HUES64 (cell line): Measurements from ENCODE around the gene RBM33.
"Not testable (repeated sequence)": the region's sequence is repeated elsewhere in the genome, so short reads cannot be mapped to it uniquely, and the experiment has no call there.

ENCODE experiments used
- H3K27ac ChIP-seq: 2 replicates; pipeline ENCODE4 v1.7.0; 2013; ENCODE audit warnings: low read depth, low read length, inconsistent platforms
- H3K27me3 ChIP-seq: 2 replicates; pipeline ENCODE4 v1.6.1; 2013; ENCODE audit warnings: mild to moderate bottlenecking, low read length; ENCODE audit not compliant: insufficient read depth
- H3K36me3 ChIP-seq: 2 replicates; pipeline ENCODE4 v1.6.1; 2013; ENCODE audit warnings: mild to moderate bottlenecking, low read length; ENCODE audit not compliant: insufficient read depth
- H3K4me1 ChIP-seq: 2 replicates; pipeline ENCODE4 v1.6.1; 2013; ENCODE audit warnings: mild to moderate bottlenecking, low read length, moderate library complexity; ENCODE audit not compliant: insufficient read depth
- H3K4me3 ChIP-seq: 2 replicates; pipeline ENCODE4 v1.5.1; 2013; ENCODE audit warnings: mild to moderate bottlenecking, low read length, moderate library complexity
- H3K9ac ChIP-seq: 2 replicates; pipeline ENCODE4 v1.6.1; 2013; ENCODE audit warnings: mild to moderate bottlenecking, low read depth, low read length
- H3K9me3 ChIP-seq: 2 replicates; pipeline ENCODE4 v1.6.1; 2013; ENCODE audit warnings: low read depth, low read length; ENCODE audit not compliant: insufficient read depth
- WGBS: fragments of 150-250, 120-280 bp; methylation state at CpG from one replicate; pipeline ENCODE4 v1.1.7; 2013; ENCODE audit warnings: missing lambda C conversion rate; 5-methylcytosine and 5-hydroxymethylcytosine counted together

RBM33 gene

GRCh38 chr7:155817515-155817914 lies 173.1 kb downstream of the RBM33 start:
- WGBS, result 83% methylated on average over 3 of the region's 4 CpGs
- peaks cover 39% of the 10 kb centered on the region for H3K27me3 ChIP-seq
- H3K36me3 ChIP-seq, H3K4me3 ChIP-seq, H3K9ac ChIP-seq, H3K4me1 ChIP-seq, H3K27ac ChIP-seq, H3K9me3 ChIP-seq: not testable (repeated sequence)

DNA sequence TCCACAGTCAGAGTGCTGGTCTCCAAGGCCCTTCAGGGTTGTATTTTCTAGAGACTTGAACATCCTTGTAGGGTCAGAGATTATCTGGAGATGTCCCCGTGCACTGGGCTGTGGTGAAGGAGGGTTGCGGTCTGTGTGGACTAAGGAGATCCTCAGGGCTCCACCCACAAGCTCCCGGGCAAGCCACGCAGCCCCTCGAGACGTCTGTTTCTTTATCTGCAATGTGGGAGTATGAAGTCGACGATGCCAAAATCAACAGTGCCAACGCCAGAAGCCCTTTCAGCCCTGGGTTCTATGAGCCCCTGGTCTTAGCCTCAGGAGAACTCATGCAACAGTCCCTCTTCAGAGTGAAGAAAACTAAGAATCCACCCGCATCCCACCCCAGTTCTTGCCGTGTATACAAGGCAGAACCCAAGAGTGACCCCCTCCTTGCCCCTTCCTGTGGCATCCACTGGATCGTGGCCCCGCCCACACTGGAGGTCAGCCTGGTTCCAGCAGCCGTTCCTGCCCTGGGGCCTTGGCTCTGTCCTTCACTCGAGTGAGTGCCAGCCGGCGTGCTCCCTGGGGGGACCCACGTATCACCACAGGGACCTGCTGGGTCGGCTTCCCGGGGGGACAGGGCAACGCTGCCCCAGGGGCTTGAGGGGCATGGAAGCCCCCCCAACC lies 173.8 kb downstream of the RBM33 start:
- H3K27ac ChIP-seq, result no peak overlapping the region

GRCh38 chr7:155818820-155819168 lies 174.3 kb downstream of the RBM33 start:
- Histone ChIP-seq H3K36me3 (no peaks in the 10 kb centered on the region), H3K9me3 (no peaks in the 10 kb centered on the region), H3K4me1 (no peaks in the 10 kb centered on the region; the same call in 1 of the 2 replicates), H3K27me3 (peaks cover 26% of the 10 kb centered on the region), H3K27ac (no peak overlapping the region), H3K9ac (no peak overlapping the region), H3K4me3 (no peak overlapping the region)
- 90% methylated on average over 6 of the region's 6 CpGs for WGBS

More for the DNA sequence above, 173.8 kb downstream of the RBM33 start:
- Histone ChIP-seq H3K9ac (no peak overlapping the region), H3K9me3 (no peaks in the 10 kb centered on the region), H3K4me1 (no peaks in the 10 kb centered on the region; the same call in 1 of the 2 replicates), H3K4me3 (no peak overlapping the region), H3K36me3 (no peaks in the 10 kb centered on the region), H3K27me3 (peaks cover 31% of the 10 kb centered on the region)
- 93% methylated on average over 21 of the region's 21 CpGs for WGBS

DNA sequence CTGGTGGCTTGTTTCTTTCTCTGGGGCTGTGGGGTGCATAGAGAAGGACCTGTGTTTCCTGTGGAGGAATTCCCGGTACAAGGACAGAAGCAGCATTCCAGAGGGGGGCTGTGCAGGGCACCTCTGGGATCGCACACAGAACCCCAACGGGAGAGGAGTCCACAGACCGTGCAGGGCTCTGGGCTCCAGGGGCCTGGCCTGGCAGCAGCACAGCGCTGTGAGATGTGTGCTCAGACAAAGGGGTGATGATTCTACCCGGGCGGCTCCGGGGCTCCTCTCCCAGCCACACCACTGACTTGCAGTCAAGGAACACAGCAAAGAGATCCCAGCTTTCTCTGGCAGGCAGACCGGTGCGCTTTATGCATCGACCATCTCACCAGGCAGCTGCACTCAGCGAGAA lies 174.7 kb downstream of the RBM33 start:
- H3K27me3 ChIP-seq, result peaks cover 22% of the 10 kb centered on the region
- WGBS, result 87% methylated on average over 12 of the region's 12 CpGs
- no peak overlapping the region for H3K9ac ChIP-seq
- no peak overlapping the region for H3K4me3 ChIP-seq
- no peaks in the 10 kb centered on the region for H3K36me3 ChIP-seq
- no peak overlapping the region for H3K27ac ChIP-seq
- H3K9me3 ChIP-seq, result no peaks in the 10 kb centered on the region
- no peaks in the 10 kb centered on the region for H3K4me1 ChIP-seq

DNA sequence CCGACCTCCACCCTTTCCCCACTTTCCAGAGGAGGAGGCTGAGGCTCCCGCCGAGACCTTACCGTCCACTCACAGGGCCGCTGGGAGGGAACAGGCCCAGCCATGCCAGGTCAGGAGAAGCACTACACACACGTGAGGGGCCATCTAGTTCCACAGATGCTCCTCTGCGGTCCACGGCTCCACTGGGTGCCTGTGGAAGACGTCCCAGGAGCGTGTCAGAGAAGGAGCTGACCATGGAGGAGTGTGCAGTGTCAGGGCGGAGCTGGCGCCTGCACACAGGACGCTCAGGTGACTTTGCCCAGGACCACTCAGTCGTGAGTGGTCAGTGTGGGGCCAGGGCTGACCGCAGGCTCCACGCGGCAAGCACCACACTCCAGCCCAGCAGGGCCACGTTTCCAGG lies 175.8 kb downstream of the RBM33 start:
- no peak overlapping the region for H3K9ac ChIP-seq
- H3K4me3 ChIP-seq, result no peak overlapping the region
- no peaks in the 10 kb centered on the region for H3K36me3 ChIP-seq
- H3K4me1 ChIP-seq, result no peaks in the 10 kb centered on the region
- WGBS, result 93% methylated on average over 18 of the region's 18 CpGs
- H3K9me3 ChIP-seq, result no peaks in the 10 kb centered on the region
- H3K27ac ChIP-seq, result no peak overlapping the region
- peaks cover 15% of the 10 kb centered on the region for H3K27me3 ChIP-seq

DNA sequence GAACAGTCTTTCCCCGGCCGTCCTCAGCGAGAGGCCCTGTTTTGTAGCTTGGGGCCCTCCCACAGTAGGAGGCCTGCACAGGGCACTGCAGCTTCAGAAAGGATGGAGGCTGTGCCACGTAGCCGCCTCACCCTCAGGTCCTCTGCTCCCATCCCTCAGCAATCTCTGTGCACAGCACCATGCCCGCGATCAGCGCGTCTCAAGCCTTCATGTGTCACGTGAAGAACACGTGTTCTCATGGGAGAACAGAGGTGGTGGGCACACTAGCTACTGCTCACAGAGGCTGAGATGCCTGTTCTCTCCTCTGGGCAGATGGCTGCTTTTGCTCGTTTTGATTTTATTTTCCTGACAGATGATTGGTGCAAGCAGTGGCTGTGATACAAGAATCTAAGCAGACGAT lies 176.3 kb downstream of the RBM33 start:
- Histone ChIP-seq H3K9me3 (no peaks in the 10 kb centered on the region), H3K27ac (no peak overlapping the region), H3K27me3 (peaks cover 10% of the 10 kb centered on the region), H3K4me3 (no peak overlapping the region), H3K36me3 (no peaks in the 10 kb centered on the region), H3K4me1 (no peaks in the 10 kb centered on the region), H3K9ac (no peak overlapping the region)
- 90% methylated on average over 13 of the region's 13 CpGs for WGBS

GRCh38 chr7:155821851-155822250 lies 177.4 kb downstream of the RBM33 start:
- Histone ChIP-seq H3K36me3 (no peaks in the 10 kb centered on the region), H3K27ac (no peak overlapping the region), H3K4me1 (no peaks in the 10 kb centered on the region), H3K9me3 (no peaks in the 10 kb centered on the region), H3K27me3 (no peaks in the 10 kb centered on the region; the same call in 1 of the 2 replicates), H3K9ac (no peak overlapping the region), H3K4me3 (no peak overlapping the region)
- 95% methylated on average over 11 of the region's 11 CpGs for WGBS

DNA sequence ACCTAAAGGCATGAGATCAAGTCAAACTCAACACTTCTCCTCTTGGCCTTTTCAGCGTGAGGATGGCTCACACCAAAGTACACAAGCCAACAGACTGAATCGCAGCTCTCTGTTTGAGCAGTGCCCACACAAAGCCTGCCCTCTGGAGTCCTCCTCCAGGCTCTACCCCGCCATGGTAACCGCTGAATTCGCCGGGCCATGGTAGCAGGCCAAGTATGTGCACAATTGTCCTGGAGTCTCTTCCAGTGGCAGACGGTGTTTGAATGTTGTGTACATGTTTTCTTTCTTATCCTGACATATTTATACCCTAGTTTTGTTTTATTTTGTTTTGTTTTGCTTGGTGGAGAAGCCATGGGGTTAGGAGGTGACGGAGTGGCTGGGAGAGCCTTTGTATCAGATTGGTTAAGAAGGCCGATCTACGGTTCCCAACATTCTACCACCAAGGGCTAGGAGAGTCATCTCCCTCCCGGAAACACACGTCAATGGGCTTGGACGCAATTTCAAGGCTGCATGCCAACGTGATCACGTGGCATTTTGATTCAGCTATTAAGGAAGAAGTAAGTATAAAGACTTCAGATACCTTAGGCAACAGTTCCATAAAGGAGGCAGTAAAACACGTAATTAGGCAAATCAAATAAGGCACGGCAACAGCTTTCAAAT lies 179.9 kb downstream of the RBM33 start:
- no peaks in the 10 kb centered on the region for H3K36me3 ChIP-seq
- H3K9me3 ChIP-seq, result no peaks in the 10 kb centered on the region
- no peak overlapping the region for H3K4me3 ChIP-seq
- no peak overlapping the region for H3K9ac ChIP-seq
- H3K27me3 ChIP-seq, result no peaks in the 10 kb centered on the region
- no peak overlapping the region for H3K27ac ChIP-seq
- 91% methylated on average over 16 of the region's 17 CpGs for WGBS
- H3K4me1 ChIP-seq, result no peaks in the 10 kb centered on the region

- no peak overlapping the region for H3K27ac ChIP-seq
- no peaks in the 10 kb centered on the region for H3K4me1 ChIP-seq
- no peaks in the 10 kb centered on the region for H3K9me3 ChIP-seq
- no peak overlapping the region for H3K4me3 ChIP-seq
- no peak overlapping the region for H3K9ac ChIP-seq
- H3K27me3 ChIP-seq, result no peaks in the 10 kb centered on the region
- 91% methylated on average over 3 of the region's 3 CpGs for WGBS
- no peaks in the 10 kb centered on the region for H3K36me3 ChIP-seq
Observed at GRCh38 chr7:155825336-155825735, 180.9 kb downstream of the RBM33 start.

- no peaks in the 10 kb centered on the region for H3K9me3 ChIP-seq
- no peaks in the 10 kb centered on the region for H3K27me3 ChIP-seq
- no peak overlapping the region for H3K9ac ChIP-seq
- H3K4me1 ChIP-seq, result no peaks in the 10 kb centered on the region
- no peaks in the 10 kb centered on the region for H3K36me3 ChIP-seq
- WGBS, result 94% methylated on average over 17 of the region's 17 CpGs
- no peak overlapping the region for H3K27ac ChIP-seq
- no peak overlapping the region for H3K4me3 ChIP-seq
Observed at GRCh38 chr7:155829796-155830470, 185.5 kb downstream of the RBM33 start.
